HepG2 (cell line): Measurements from ENCODE around the gene AHSP.
A peak's percentile ranks its signal among the peaks of the same experiment; 100 is the strongest.

Source experiments
- CAMTA2 ChIP-seq: sonication (generic); formaldehyde crosslinking; IDR thresholded peaks from 2 replicates; pipeline ENCODE4 v1.4.0; 2020; ENCODE audit warnings: mild to moderate bottlenecking, missing genetic modification reagents, borderline replicate concordance
- EP300 ChIP-seq, 3 experiments: sonication (generic) in 1 of 3; formaldehyde crosslinking in 1 of 3; IDR thresholded peaks; 2 replicates each; pipeline versions ENCODE4 v1.5.1 to v1.6.1; 2011 to 2020; ENCODE audit warnings: low read depth in 2 of 3, low read length in 2 of 3, borderline replicate concordance in 1 of 3, improper control_type of control experiment in 1 of 3, mild to moderate bottlenecking in 1 of 3, missing genetic modification reagents in 1 of 3, moderate library complexity in 1 of 3
- ETV6 ChIP-seq: sonication (generic); formaldehyde crosslinking; conservative IDR thresholded peaks from 2 replicates; pipeline ENCODE4 v1.4.0; 2020; ENCODE audit warnings: missing genetic modification reagents
- EZH2 ChIP-seq: conservative IDR thresholded peaks from 2 replicates; pipeline ENCODE4 v1.6.1; 2012; ENCODE audit warnings: mild to moderate bottlenecking, low read depth, low read length, moderate library complexity
- FOXA1 ChIP-seq, 2 experiments: fragments of 450-650 bp in 1 of 2; sonication (generic) in 1 of 2; formaldehyde crosslinking in 1 of 2; IDR thresholded peaks; 2 replicates each; pipeline versions ENCODE4 v1.4.0 to v1.6.1; 2016 to 2020; ENCODE audit warnings: missing genetic modification reagents in 1 of 2
- NFIC ChIP-seq: IDR thresholded peaks from 2 replicates; pipeline ENCODE4 v1.6.1; 2012; ENCODE audit warnings: mild to moderate bottlenecking, low read length, inconsistent platforms
- POLR2AphosphoS5 ChIP-seq: IDR thresholded peaks from 2 replicates; pipeline ENCODE4 v1.6.1; 2012; ENCODE audit warnings: low read depth, low read length
- TCF12 ChIP-seq, 2 experiments: fragments of 450-650 bp in 1 of 2; sonication (generic) in 1 of 2; formaldehyde crosslinking in 1 of 2; IDR thresholded peaks; 2 replicates each; pipeline versions ENCODE4 v1.6.1 to v1.8.0; 2017 to 2022; ENCODE audit warnings: antibody characterized with exemption in 1 of 2, mild to moderate bottlenecking in 1 of 2, missing genetic modification reagents in 1 of 2, moderate library complexity in 1 of 2
- TCF7L2 ChIP-seq: IDR thresholded peaks from 2 replicates; pipeline ENCODE4 v1.6.1; 2011; ENCODE audit warnings: mild to moderate bottlenecking, low read depth, low read length, moderate library complexity
- YY1 ChIP-seq: IDR thresholded peaks from 2 replicates; pipeline ENCODE4 v1.6.1; 2011; ENCODE audit warnings: low read length, low read depth, moderate library complexity, mild to moderate bottlenecking; ENCODE audit not compliant: insufficient read depth, insufficient replicate concordance
- ZNF20 ChIP-seq: sonication (generic); formaldehyde crosslinking; IDR thresholded peaks from 2 replicates; pipeline ENCODE4 v1.4.0; 2020; ENCODE audit warnings: mild to moderate bottlenecking, moderate library complexity, missing genetic modification reagents
- ZNF720 ChIP-seq: sonication (generic); formaldehyde crosslinking; IDR thresholded peaks from 2 replicates; pipeline ENCODE4 v1.4.0; 2020; ENCODE audit warnings: missing genetic modification reagents
- TF ChIP-seq, protein P1 (sequence below): sonication (generic); formaldehyde crosslinking; IDR thresholded peaks from 2 replicates; pipeline ENCODE4 v1.8.0; 2022; ENCODE audit warnings: missing genetic modification reagents, mild to moderate bottlenecking, moderate library complexity, borderline replicate concordance
- TF ChIP-seq, protein P2 (sequence below): fragments of 450-650 bp; IDR thresholded peaks from 2 replicates; pipeline ENCODE4 v1.6.1; 2016

DNA sequence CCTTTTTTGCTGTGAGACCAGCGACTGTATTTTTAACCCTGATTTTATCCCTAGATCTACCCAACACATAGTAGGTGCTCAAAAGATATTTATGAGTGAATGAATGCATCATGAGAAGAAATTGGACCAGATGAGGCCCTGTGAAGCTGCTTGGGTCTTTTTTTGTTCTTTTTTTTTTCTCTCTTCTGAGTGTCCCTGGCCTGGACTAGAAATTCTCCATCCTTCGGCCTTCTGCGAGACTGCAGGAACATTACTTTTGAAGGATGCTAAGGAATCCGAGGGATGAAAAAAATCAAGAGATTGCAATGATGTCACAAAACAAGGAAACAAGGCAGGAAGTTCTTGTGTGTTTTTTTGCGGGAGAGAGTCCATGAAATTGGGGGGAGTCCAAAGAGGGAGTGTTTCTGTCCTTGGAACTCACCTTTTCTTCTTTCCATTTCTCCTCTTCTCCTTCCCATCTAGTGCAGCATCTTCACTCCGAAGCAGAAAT lies 18.9 kb upstream of the AHSP start:
- TF ChIP-seq, protein P1, sequence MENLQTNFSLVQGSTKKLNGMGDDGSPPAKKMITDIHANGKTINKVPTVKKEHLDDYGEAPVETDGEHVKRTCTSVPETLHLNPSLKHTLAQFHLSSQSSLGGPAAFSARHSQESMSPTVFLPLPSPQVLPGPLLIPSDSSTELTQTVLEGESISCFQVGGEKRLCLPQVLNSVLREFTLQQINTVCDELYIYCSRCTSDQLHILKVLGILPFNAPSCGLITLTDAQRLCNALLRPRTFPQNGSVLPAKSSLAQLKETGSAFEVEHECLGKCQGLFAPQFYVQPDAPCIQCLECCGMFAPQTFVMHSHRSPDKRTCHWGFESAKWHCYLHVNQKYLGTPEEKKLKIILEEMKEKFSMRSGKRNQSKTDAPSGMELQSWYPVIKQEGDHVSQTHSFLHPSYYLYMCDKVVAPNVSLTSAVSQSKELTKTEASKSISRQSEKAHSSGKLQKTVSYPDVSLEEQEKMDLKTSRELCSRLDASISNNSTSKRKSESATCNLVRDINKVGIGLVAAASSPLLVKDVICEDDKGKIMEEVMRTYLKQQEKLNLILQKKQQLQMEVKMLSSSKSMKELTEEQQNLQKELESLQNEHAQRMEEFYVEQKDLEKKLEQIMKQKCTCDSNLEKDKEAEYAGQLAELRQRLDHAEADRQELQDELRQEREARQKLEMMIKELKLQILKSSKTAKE (CRISPR knock-in tag), result no peak
- TF ChIP-seq, protein P2, sequence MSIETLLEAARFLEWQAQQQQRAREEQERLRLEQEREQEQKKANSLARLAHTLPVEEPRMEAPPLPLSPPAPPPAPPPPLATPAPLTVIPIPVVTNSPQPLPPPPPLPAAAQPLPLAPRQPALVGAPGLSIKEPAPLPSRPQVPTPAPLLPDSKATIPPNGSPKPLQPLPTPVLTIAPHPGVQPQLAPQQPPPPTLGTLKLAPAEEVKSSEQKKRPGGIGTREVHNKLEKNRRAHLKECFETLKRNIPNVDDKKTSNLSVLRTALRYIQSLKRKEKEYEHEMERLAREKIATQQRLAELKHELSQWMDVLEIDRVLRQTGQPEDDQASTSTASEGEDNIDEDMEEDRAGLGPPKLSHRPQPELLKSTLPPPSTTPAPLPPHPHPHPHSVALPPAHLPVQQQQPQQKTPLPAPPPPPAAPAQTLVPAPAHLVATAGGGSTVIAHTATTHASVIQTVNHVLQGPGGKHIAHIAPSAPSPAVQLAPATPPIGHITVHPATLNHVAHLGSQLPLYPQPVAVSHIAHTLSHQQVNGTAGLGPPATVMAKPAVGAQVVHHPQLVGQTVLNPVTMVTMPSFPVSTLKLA, result no peak
- TF ChIP-seq EP300 (IDR thresholded peaks at IDR 0.05; ENCODE audit: low read depth in 2 of 2, low read length in 2 of 2), result no peak
- TF ChIP-seq EP300 (CRISPR knock-in tag; IDR thresholded peaks at IDR 0.05; ENCODE audit: borderline replicate concordance), result no peak
- no peak for TF ChIP-seq EZH2
- no peak for TF ChIP-seq ETV6 (CRISPR knock-in tag)
- TF ChIP-seq TCF7L2, result no peak
- TF ChIP-seq TCF12 (IDR thresholded peaks at IDR 0.05), result no peak
- no peak for TF ChIP-seq TCF12 (CRISPR knock-in tag; IDR thresholded peaks at IDR 0.05)
- TF ChIP-seq POLR2AphosphoS5, result no peak
- TF ChIP-seq YY1, result no peak
- TF ChIP-seq ZNF20 (CRISPR knock-in tag), result 0 out of 2 replicates have a peak, but pooled peaks have one; percentile 20
- no peak for TF ChIP-seq ZNF720 (CRISPR knock-in tag)
- no peak for TF ChIP-seq FOXA1 (IDR thresholded peaks at IDR 0.05)
- no peak for TF ChIP-seq FOXA1 (CRISPR knock-in tag; IDR thresholded peaks at IDR 0.05)
- no peak for TF ChIP-seq NFIC
- TF ChIP-seq CAMTA2 (CRISPR knock-in tag), result no peak
